Measurements from ENCODE around the gene SF3B3.

SF3B3 gene

GRCh38 chr16:70576431-70577255 lies 53.0 kb downstream of the SF3B3 start:
- no peak for TF ChIP-seq CTCF (IDR thresholded peaks at IDR 0.05; ENCODE audit: insufficient read depth, low read length, missing control alignments)
- no peak overlapping the region for H3K4me3 ChIP-seq (ENCODE audit: low read depth, low read length)
- CTCF ChIA-PET = interaction anchor here (1.1 kb wide), 1 partner anchor 9 kb away, joined by 4 read pairs; no protein-coding TSS in a partner anchor
- no peak for DNase-seq (ENCODE audit: low read depth, low spot score)
- POLR2A ChIA-PET = interaction anchor here (0.8 kb wide), 1 partner anchor 51 kb away, joined by 3 read pairs; no protein-coding TSS in a partner anchor

- ChIA-PET POLR2A (no interaction called here), CTCF (interaction anchor here (1.1 kb wide), 1 partner anchor 10 kb away, joined by 4 read pairs; no protein-coding TSS in a partner anchor)
- no peak for DNase-seq (ENCODE audit: low read depth, low spot score)
- H3K4me3 ChIP-seq (ENCODE audit: low read depth, low read length) = no peak overlapping the region
- no peak for TF ChIP-seq CTCF (IDR thresholded peaks at IDR 0.05; ENCODE audit: insufficient read depth, low read length, missing control alignments)
Observed at GRCh38 chr16:70577256-70577698, 53.7 kb downstream of the SF3B3 start.

- H3K4me3 ChIP-seq (ENCODE audit: low read depth, low read length) = no peak overlapping the region
- TF ChIP-seq CTCF (IDR thresholded peaks at IDR 0.05; ENCODE audit: insufficient read depth, low read length, missing control alignments) = no peak
- no peak for DNase-seq (ENCODE audit: low read depth, low spot score)
- ChIA-PET CTCF (interaction anchor here (2.0 kb wide), 1 partner anchor 75 kb away, joined by 10 read pairs; no protein-coding TSS in a partner anchor), POLR2A (no interaction called here)
Observed at GRCh38 chr16:70578035-70578434, 54.4 kb downstream of the SF3B3 start.

GRCh38 chr16:70579248-70579647 lies 55.6 kb downstream of the SF3B3 start:
- CTCF ChIA-PET = interaction anchor here (0.7 to 2.0 kb wide), 2 partner anchors 74 to 76 kb away, joined by 3 to 10 read pairs; no protein-coding TSS in a partner anchor
- POLR2A ChIA-PET = interaction anchor here (0.6 kb wide), 1 partner anchor 64 kb away, joined by 3 read pairs; no protein-coding TSS in a partner anchor

GRCh38 chr16:70579648-70580630 lies 56.3 kb downstream of the SF3B3 start:
- no peak for DNase-seq (ENCODE audit: low read depth, low spot score)
- no peak overlapping the region for H3K4me3 ChIP-seq (ENCODE audit: low read depth, low read length)
- POLR2A ChIA-PET = no interaction called here
- TF ChIP-seq CTCF (IDR thresholded peaks at IDR 0.05; ENCODE audit: insufficient read depth, low read length, missing control alignments) = no peak
- CTCF ChIA-PET = interaction anchor here (0.7 to 2.0 kb wide), 2 partner anchors 73 to 75 kb away, joined by 3 to 10 read pairs; no protein-coding TSS in a partner anchor

More at GRCh38 chr16:70579248-70579647, 55.6 kb downstream of the SF3B3 start:
- H3K4me3 ChIP-seq (ENCODE audit: low read depth, low read length) = no peak overlapping the region
- DNase-seq (ENCODE audit: low read depth, low spot score) = no peak
- TF ChIP-seq CTCF (IDR thresholded peaks at IDR 0.05; ENCODE audit: insufficient read depth, low read length, missing control alignments) = no peak

Measured in AG04449 (cell line).